ENCODE measurements around the gene FOXO3. TPM values are rescaled to one million over a fixed set of nuclear protein-coding genes. Genes with fewer than 3 reads are reported as not detected.

FOXO3 gene
- total and polyA plus RNA-seq, 11 donors = 11.6 to 87.9 (median 38.7) TPM

GRCh38 chr6:108666656-108667260, 106.0 kb downstream of the FOXO3 start:
- Histone ChIP-seq H3K4me3 (no peak overlapping the region), H3K9me3 (no peaks in the 10 kb centered on the region), H3K27me3 (no peaks in the 10 kb centered on the region), H3K36me3 (peaks cover 0 to 31% (median 19%) of the 10 kb centered on the region in 9 donors), H3K27ac (no peak overlapping the region), H3K4me1 (peaks cover 8 to 61% (median 52%) of the 10 kb centered on the region in 12 donors)
- intact Hi-C loops (cut with DNase I) = no loop called here
- ATAC-seq (no peak), DNase-seq (no peak)
- 93 to 96% (median 94%) methylated on average over 4 of the region's 4 CpGs for WGBS, 4 donors
- TF ChIP-seq POLR2A (IDR thresholded peaks at IDR 0.05) (no peak), CTCF (IDR thresholded peaks at IDR 0.05) (no peak)

- TF ChIP-seq POLR2A (IDR thresholded peaks at IDR 0.05) (no peak), CTCF (IDR thresholded peaks at IDR 0.05) (no peak)
- peak overlapping the region in 2 of 12 donors; percentile 11 to 27 for H3K27ac ChIP-seq
- H3K9me3 ChIP-seq = no peaks in the 10 kb centered on the region
- H3K27me3 ChIP-seq = no peaks in the 10 kb centered on the region
- H3K4me1 ChIP-seq = peaks cover 8 to 66% (median 58%) of the 10 kb centered on the region in 12 donors
- H3K36me3 ChIP-seq = peaks cover 0 to 31% (median 19%) of the 10 kb centered on the region in 9 donors
- ATAC-seq = peak in 3 of 4 donors; percentile 27 to 43 (median 33)
- H3K4me3 ChIP-seq = no peak overlapping the region
- peak in 1 of 5 donors; percentile 34 for DNase-seq
- WGBS, 4 donors = 33 to 44% (median 37%) methylated on average over 7 of the region's 7 CpGs
- intact Hi-C loops (cut with DNase I) = no loop called here
Observed at GRCh38 chr6:108667993-108668392, 107.3 kb downstream of the FOXO3 start.

GRCh38 chr6:108669673-108670072, 109.0 kb downstream of the FOXO3 start:
- 88 to 100% (median 96%) methylated on average over 1 of the region's 1 CpG for WGBS, 4 donors

More at GRCh38 chr6:108669673-108670072, 109.0 kb downstream of the FOXO3 start:
- H3K9me3 ChIP-seq = no peaks in the 10 kb centered on the region
- ATAC-seq = no peak
- H3K27ac ChIP-seq = no peak overlapping the region
- H3K27me3 ChIP-seq = no peaks in the 10 kb centered on the region
- TF ChIP-seq POLR2A (IDR thresholded peaks at IDR 0.05) = no peak
- TF ChIP-seq CTCF (IDR thresholded peaks at IDR 0.05) = no peak
- peaks cover 8 to 82% (median 73%) of the 10 kb centered on the region in 12 donors for H3K4me1 ChIP-seq
- DNase-seq = no peak
- intact Hi-C loops (cut with DNase I) = no loop called here
- H3K4me3 ChIP-seq = no peak overlapping the region
- peaks cover 0 to 21% (median 14%) of the 10 kb centered on the region in 9 donors for H3K36me3 ChIP-seq

Measured in heart left ventricle (tissue), 16 donors.